Brain microvascular endothelial cell (primary cell): ENCODE measurements around the gene FXYD3.

ENCODE experiments used
- DNase-seq: peaks from one replicate; pipeline ENCODE4 v3.0.0-alpha.2; 2020
- H3K27ac ChIP-seq: fragments of 250-450 bp; sonication (Bioruptor Pico); 2 replicates; pipeline ENCODE4 v1.5.1; 2020; ENCODE audit warnings: mild to moderate bottlenecking, moderate library complexity
- H3K27me3 ChIP-seq: fragments of 250-450 bp; sonication (Bioruptor Pico); replicated peaks from 2 replicates; pipeline ENCODE4 v1.5.1; 2020; ENCODE audit warnings: mild to moderate bottlenecking
- H3K36me3 ChIP-seq: fragments of 250-450 bp; sonication (Bioruptor Pico); replicated peaks from 2 replicates; pipeline ENCODE4 v1.5.1; 2020; ENCODE audit warnings: mild to moderate bottlenecking
- H3K4me3 ChIP-seq: 2 replicates; pipeline ENCODE4 v1.5.1; 2011; ENCODE audit warnings: low read depth, mild to moderate bottlenecking, control low read depth, low read length, moderate library complexity
- in situ Hi-C: cut with HindIII; loops from 2 replicates; pipeline ENCODE4 v1.10.0; 2017; ENCODE audit warnings: low sequenced_read_pairs, low pct_ligation_motif_present
- TF ChIP-seq, protein P1 (sequence below): IDR thresholded peaks from 2 replicates; pipeline ENCODE4 v1.5.1; 2011; ENCODE audit warnings: low read depth, mild to moderate bottlenecking, moderate library complexity, low read length, control low read depth, inconsistent platforms; ENCODE audit errors: missing control alignments

Gene FXYD3

DNA sequence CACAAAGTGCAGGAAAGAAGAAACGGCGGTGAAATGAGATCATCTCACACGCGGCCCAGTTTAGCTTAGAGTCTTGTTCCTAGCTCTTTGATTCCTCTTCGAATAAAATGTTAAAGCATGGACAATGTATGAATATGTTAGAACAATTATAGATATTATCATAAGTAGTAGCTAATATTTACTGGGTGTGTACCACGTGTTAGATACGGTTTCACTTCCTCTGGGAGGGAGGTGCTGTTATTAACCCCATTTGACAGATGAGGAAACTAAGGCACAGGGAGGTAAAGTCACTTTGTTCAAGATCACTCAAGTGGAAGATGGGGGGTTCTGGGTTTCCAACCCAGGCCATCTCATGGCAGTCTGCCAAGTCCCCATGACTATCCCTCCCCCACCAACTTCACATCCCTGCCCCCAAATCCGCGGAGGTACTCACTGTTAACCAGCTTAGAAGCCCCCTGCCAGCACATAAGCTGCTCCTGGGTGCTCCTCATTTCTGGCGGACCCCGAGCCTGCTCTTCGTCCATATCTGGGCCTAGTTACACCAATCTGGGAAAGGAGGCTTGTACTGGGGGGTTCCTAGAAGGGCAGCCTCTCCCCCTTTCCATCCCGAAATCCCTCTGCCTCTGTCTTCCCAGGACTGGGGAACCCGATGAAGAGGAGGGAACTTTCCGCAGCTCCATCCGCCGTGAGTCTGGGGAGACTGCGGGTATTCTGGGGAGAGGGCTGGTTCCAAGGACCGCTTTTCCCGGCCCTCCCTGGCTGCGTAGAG lies 26.4 kb downstream of the FXYD3 start:
- Histone ChIP-seq H3K4me3 (no peak overlapping the region), H3K36me3 (no peaks in the 10 kb centered on the region), H3K27me3 (peaks cover 23% of the 10 kb centered on the region), H3K27ac (no peak overlapping the region)
- DNase-seq: no peak
- TF ChIP-seq, protein P1, sequence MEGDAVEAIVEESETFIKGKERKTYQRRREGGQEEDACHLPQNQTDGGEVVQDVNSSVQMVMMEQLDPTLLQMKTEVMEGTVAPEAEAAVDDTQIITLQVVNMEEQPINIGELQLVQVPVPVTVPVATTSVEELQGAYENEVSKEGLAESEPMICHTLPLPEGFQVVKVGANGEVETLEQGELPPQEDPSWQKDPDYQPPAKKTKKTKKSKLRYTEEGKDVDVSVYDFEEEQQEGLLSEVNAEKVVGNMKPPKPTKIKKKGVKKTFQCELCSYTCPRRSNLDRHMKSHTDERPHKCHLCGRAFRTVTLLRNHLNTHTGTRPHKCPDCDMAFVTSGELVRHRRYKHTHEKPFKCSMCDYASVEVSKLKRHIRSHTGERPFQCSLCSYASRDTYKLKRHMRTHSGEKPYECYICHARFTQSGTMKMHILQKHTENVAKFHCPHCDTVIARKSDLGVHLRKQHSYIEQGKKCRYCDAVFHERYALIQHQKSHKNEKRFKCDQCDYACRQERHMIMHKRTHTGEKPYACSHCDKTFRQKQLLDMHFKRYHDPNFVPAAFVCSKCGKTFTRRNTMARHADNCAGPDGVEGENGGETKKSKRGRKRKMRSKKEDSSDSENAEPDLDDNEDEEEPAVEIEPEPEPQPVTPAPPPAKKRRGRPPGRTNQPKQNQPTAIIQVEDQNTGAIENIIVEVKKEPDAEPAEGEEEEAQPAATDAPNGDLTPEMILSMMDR: no peak
- in situ Hi-C loops: no loop called here

DNA sequence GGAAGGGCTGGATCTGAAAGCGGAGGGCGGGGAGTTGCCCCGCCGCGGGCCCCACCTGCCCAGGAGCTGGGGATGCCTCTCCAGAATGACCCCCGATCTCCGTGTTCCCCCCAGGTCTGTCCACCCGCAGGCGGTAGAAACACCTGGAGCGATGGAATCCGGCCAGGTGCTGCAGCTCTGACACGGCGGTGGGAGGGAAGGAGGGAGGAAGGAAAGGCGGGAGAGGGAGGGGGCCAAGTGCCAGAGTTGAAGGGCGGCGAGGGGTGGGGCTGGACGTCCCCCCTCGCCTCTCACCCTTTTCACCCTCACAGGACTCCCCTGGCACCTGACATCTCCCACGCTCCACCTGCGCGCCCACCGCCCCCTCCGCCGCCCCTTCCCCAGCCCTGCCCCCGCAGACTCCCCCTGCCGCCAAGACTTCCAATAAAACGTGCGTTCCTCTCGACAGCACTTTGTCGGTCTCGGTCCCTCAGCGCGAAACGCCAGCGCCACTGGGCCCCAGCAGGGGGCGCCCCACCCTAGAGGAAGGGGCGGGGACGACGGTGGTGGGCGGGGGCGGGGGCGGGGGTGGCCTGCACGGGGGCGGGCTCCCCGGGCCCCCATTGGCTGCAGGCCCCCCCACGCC lies 27.1 kb downstream of the FXYD3 start:
- in situ Hi-C loops: no loop called here
- H3K4me3 ChIP-seq: no peak overlapping the region
- H3K27me3 ChIP-seq: peaks cover 23% of the 10 kb centered on the region
- no peak overlapping the region for H3K27ac ChIP-seq
- TF ChIP-seq, protein P1: peak; percentile 60
- H3K36me3 ChIP-seq: no peaks in the 10 kb centered on the region
- DNase-seq: no peak

DNA sequence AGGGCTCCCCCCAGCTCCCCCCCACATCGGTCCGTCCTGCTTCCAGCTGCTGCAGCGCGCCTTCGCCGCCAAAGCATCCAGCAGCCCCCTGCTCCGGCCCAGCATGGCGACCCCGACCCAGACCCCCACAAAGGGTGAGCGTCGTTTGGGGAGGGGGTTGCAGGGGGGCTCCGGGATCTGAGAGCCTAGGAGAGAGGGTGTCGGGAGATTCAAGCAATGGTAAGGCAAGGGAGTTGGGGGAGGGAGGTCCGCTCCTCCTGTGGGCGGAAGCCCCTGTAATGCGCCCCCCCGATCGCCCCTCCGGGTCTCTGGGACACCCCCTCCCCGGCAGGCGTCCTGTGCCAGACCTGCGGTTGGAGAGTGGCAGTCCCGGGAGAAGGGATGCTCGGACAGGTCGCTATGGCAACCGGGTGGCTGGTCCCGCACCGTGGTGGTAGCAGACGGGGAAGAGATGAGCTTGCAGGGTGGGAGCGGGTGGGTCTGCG lies 27.6 kb downstream of the FXYD3 start, which contains the start of gene FXYD7:
Gene FXYD7 (plus strand): TSS at position 25 of the 485 bp plus-strand sequence. CDS start 79 bp downstream, at position 104.
- Histone ChIP-seq H3K27ac (no peak within 1 kb of the TSS), H3K4me3 (no peak within 1 kb of the TSS), H3K36me3 (no peaks in the 10 kb centered on the region), H3K27me3 (peaks cover 23% of the 10 kb centered on the region)
- TF ChIP-seq, protein P1: no peak
- in situ Hi-C loops: no loop called here
- DNase-seq: no peak

DNA sequence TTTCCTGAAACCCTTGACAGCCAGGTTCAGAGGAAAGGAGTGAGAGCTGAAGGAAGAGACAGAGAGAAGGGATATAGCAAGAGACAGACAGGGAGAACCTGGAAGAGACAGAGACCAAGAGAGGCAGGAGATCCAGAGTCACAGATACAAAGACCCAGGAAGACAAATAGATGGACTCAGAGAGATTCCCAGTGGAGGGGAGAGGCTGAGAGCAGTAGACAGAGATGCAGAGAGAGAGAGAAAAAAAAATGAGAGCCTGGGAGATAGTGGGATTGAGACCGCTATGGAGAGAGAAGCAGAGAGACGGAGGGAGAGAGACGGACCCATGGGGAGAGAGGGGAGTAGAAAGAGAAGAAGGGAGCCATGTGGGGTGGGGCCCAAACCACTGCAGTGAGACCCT lies 28.2 kb downstream of the FXYD3 start:
- in situ Hi-C loops: no loop called here
- Histone ChIP-seq H3K27me3 (peaks cover 23% of the 10 kb centered on the region), H3K27ac (no peak overlapping the region), H3K4me3 (no peak overlapping the region), H3K36me3 (no peaks in the 10 kb centered on the region)
- TF ChIP-seq, protein P1: no peak
- no peak for DNase-seq

DNA sequence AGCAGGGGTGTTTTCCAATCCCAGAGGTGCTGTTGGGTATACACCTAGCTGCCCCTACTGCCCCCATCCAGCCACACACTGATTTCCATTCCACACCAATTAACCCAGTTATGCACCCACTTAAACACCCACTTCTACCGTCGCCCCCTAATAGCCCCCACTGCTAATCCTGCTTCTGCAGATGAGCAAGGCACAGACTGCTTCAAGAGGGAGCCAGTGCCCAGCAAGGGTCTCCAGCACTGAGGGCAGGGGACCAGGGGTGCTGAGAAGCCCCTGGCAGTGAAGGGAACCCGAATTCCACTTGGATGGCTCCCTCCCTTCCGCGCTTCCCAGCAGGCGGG lies 28.6 kb downstream of the FXYD3 start:
- H3K4me3 ChIP-seq: no peak overlapping the region
- no peak for DNase-seq
- no peak overlapping the region for H3K27ac ChIP-seq
- no peaks in the 10 kb centered on the region for H3K36me3 ChIP-seq
- peaks cover 23% of the 10 kb centered on the region for H3K27me3 ChIP-seq
- TF ChIP-seq, protein P1: no peak
- in situ Hi-C loops: no loop called here
